Measurements from ENCODE around the gene FBXW2.
A peak's percentile ranks its signal among the peaks of the same experiment; 100 is the strongest.

FBXW2 gene

GRCh38 chr9:120713257-120714087 lies 79.7 kb downstream of the FBXW2 start:
- peak; percentile 7 for DNase-seq

- DNase-seq, result no peak
Observed at GRCh38 chr9:120712539-120713031, 80.6 kb downstream of the FBXW2 start.

- no peak for DNase-seq
Observed at GRCh38 chr9:120711841-120712538, 81.2 kb downstream of the FBXW2 start.

- no peak for DNase-seq
Observed at GRCh38 chr9:120711354-120711753, 81.9 kb downstream of the FBXW2 start.

GRCh38 chr9:120710110-120710981 lies 82.9 kb downstream of the FBXW2 start:
- no peak for DNase-seq

- DNase-seq, result no peak
Observed at GRCh38 chr9:120708526-120709224, 84.5 kb downstream of the FBXW2 start.

GRCh38 chr9:120707170-120707569 lies 86.0 kb downstream of the FBXW2 start:
- no peak for DNase-seq

All from activated CD4-positive, alpha-beta T cell treated with anti-CD3 and anti-CD28 coated beads, Interleukin-2, amount 50 U/mL, for 1 hour (primary cell).